Smooth muscle cell of the umbilical artery (primary cell): ENCODE measurements around the gene GC. TPM values are rescaled to one million over a fixed set of nuclear protein-coding genes. Genes with fewer than 3 reads are reported as not detected.

Experiments used
- total RNA-seq: library from RNA; depleted of rRNA; stranded (reverse); fragments of >200 nt; gene quantifications from 2 replicates; pipeline ENCODE4 v1.2.3, GENCODE V29; 2014

The GC gene
- not detected in 2 replicates for total RNA-seq

GRCh38 chr4:71783972-71784371 is at the start of gene GC:
Gene GC, minus strand, starts transcription at chr4:71784079. Its CDS starts 61 bp downstream, at chr4:71784018.

Other genes starting within 250 kb of the GC start
- not detected in 2 replicates for gene NPFFR2, start 247.9 kb upstream of the GC start, total RNA-seq